Naive thymus-derived CD8-positive, alpha-beta T cell (primary cell): ENCODE data around the gene LGALS12. TPM values are rescaled to one million over a fixed set of nuclear protein-coding genes. Genes with fewer than 3 reads are reported as not detected.

Source experiments
- ATAC-seq, 2 donors: fragments of 150-1000 bp; cut with Tn5 transposase in 1 of 2; sonication (Bioruptor Pico), chemical (Tn5 transposase) in 1 of 2; 1 replicate in 1 of 2; 2 replicates in 1 of 2; pipeline ENCODE4 v1.10.0; 2021; ENCODE audit warnings: mild to moderate bottlenecking in 2 of 2, moderate library complexity in 2 of 2
- POLR2A ChIA-PET: fragments of 350-600 bp; sonication (Branson Sonifier 250); formaldehyde crosslinking; loops from one replicate; lab custom pipeline; 2021; ENCODE audit warnings: antibody characterized with exemption; lab: Charles Lee
- DNase-seq, 10 donors: peaks; one replicate each; pipeline versions ENCODE4 v3.0.0 to v3.0.0-alpha.2; 2020 to 2022
- H3K27ac Mint-ChIP-seq, 10 donors: one replicate each; pipeline ENCODE4 v1.8.0; 2020 to 2022; ENCODE audit warnings: mild to moderate bottlenecking in 10 of 10, mixed read lengths in 10 of 10, moderate library complexity in 4 of 10, inconsistent platforms in 1 of 10
- H3K27me3 Mint-ChIP-seq, 5 donors: one replicate each; pipeline ENCODE4 v1.8.0; 2021 to 2022; ENCODE audit warnings: mixed read lengths in 5 of 5
- H3K36me3 Mint-ChIP-seq, 3 donors: one replicate each; pipeline ENCODE4 v1.8.0; 2020 to 2022; ENCODE audit warnings: mixed read lengths in 3 of 3, mild to moderate bottlenecking in 2 of 3, inconsistent platforms in 1 of 3
- H3K4me1 Mint-ChIP-seq, 4 donors: one replicate each; pipeline ENCODE4 v1.8.0; 2021 to 2022; ENCODE audit warnings: mixed read lengths in 4 of 4
- H3K4me3 Mint-ChIP-seq, 10 donors: one replicate each; pipeline ENCODE4 v1.8.0; 2020 to 2022; ENCODE audit warnings: mild to moderate bottlenecking in 10 of 10, mixed read lengths in 10 of 10, moderate library complexity in 6 of 10, inconsistent platforms in 1 of 10
- H3K9me3 Mint-ChIP-seq, 9 donors: one replicate each; pipeline ENCODE4 v1.8.0; 2020 to 2022; ENCODE audit warnings: mixed read lengths in 9 of 9, mild to moderate bottlenecking in 3 of 9, inconsistent platforms in 1 of 9, moderate library complexity in 1 of 9
- polyA plus RNA-seq, 3 donors: library from polyadenylated mRNA; unstranded; fragments of 300-500 nt; fragmentation: Illumina TruSeq; gene quantifications; one replicate each; pipeline ENCODE4 v1.2.3, GENCODE V29; 2021
- total RNA-seq, 8 experiments: library from RNA in 2 of 8; stranded (reverse) in 2 of 8; gene quantifications; one replicate each; pipeline ENCODE4 v1.2.3 and lab custom pipeline; 2021 to 2026

LGALS12 gene
- total and polyA plus RNA-seq, 5 experiments from 2014 or later, result not detected

DNA sequence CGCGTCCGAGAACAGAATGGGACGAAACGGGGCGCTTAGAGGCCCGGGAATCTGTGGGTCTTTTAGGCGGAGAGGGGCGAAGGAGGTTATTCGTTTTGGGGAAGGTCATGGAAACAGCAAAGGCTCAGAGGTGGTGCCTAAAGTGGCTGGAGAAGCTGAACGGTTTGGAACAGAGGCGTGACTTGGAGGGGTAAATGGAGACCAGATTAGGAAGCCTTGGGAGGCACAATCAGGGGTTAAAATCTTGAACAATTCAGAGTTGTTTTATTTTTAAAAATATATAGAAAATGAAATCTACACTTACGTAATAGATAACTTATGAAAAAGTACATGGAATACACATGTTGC is 14.7 kb upstream of the LGALS12 start:
- ATAC-seq (peak in 1 of 2 donors; percentile 18), DNase-seq (peak in 1 of 10 donors; percentile 2)
- H3K4me1 Mint-ChIP-seq, result peaks cover 4 to 18% (median 13%) of the 10 kb centered on the region in 4 donors
- peak overlapping the region in 5 of 10 donors; percentile 47 to 88 (median 57) for H3K27ac Mint-ChIP-seq
- H3K4me3 Mint-ChIP-seq, result peak overlapping the region; percentile 69 to 90 (median 86)
- H3K27me3 Mint-ChIP-seq, result peaks cover 8 to 32% (median 18%) of the 10 kb centered on the region in 5 donors
- peaks cover 0 to 3% (median 0%) of the 10 kb centered on the region in 3 donors for H3K36me3 Mint-ChIP-seq
- POLR2A ChIA-PET, result interaction anchor here (1.1 to 2.2 kb wide), 3 partner anchors 44 to 60 kb away, joined by 5 to 7 read pairs (median 5); partner anchors contain the start of gene PLAAT4
- H3K9me3 Mint-ChIP-seq, result peaks cover 0 to 5% (median 0%) of the 10 kb centered on the region in 9 donors

GRCh38 chr11:63491636-63492372 is 14.1 kb upstream of the LGALS12 start:
- peak overlapping the region in 4 of 10 donors; percentile 8 to 88 (median 56) for H3K27ac Mint-ChIP-seq
- H3K4me3 Mint-ChIP-seq, result peak overlapping the region; percentile 53 to 90 (median 82)
- peaks cover 0 to 3% (median under 1%) of the 10 kb centered on the region in 3 donors for H3K36me3 Mint-ChIP-seq
- peaks cover 9 to 36% (median 19%) of the 10 kb centered on the region in 5 donors for H3K27me3 Mint-ChIP-seq
- ATAC-seq (peak; percentile 35 to 83), DNase-seq (peak in 2 of 10 donors; percentile 21 to 30)
- peaks cover 4 to 18% (median 13%) of the 10 kb centered on the region in 4 donors for H3K4me1 Mint-ChIP-seq
- peaks cover 0 to 5% (median 0%) of the 10 kb centered on the region in 9 donors for H3K9me3 Mint-ChIP-seq
- POLR2A ChIA-PET, result interaction anchor here (1.1 to 2.2 kb wide), 3 partner anchors 44 to 60 kb away, joined by 5 to 7 read pairs (median 5); partner anchors contain the start of gene PLAAT4

- POLR2A ChIA-PET, result interaction anchor here (2.2 kb wide), 1 partner anchor 46 kb away, joined by 7 read pairs; no protein-coding TSS in a partner anchor
- Mint-ChIP-seq H3K4me3 (peak overlapping the region in 3 of 10 donors; percentile 15 to 90 (median 25)), H3K36me3 (peaks cover 0 to 5% (median 3%) of the 10 kb centered on the region in 3 donors), H3K4me1 (peaks cover 4 to 18% (median 13%) of the 10 kb centered on the region in 4 donors), H3K27ac (no peak overlapping the region), H3K9me3 (peaks cover 0 to 5% (median 0%) of the 10 kb centered on the region in 9 donors), H3K27me3 (peaks cover 10 to 42% (median 21%) of the 10 kb centered on the region in 5 donors)
- ATAC-seq (no peak), DNase-seq (no peak)
Observed at GRCh38 chr11:63492441-63492840, 13.4 kb upstream of the LGALS12 start.

GRCh38 chr11:63493127-63493526 is 12.8 kb upstream of the LGALS12 start:
- ATAC-seq (no peak), DNase-seq (no peak)
- POLR2A ChIA-PET, result interaction anchor here (0.7 kb wide), 1 partner anchor 37 kb away, joined by 7 read pairs; no protein-coding TSS in a partner anchor
- Mint-ChIP-seq H3K27me3 (peaks cover 12 to 48% (median 23%) of the 10 kb centered on the region in 5 donors), H3K9me3 (peaks cover 0 to 9% (median 0%) of the 10 kb centered on the region in 9 donors), H3K27ac (no peak overlapping the region), H3K4me3 (no peak overlapping the region), H3K36me3 (peaks cover 0 to 5% (median 3%) of the 10 kb centered on the region in 3 donors), H3K4me1 (peaks cover 4 to 18% (median 13%) of the 10 kb centered on the region in 4 donors)

DNA sequence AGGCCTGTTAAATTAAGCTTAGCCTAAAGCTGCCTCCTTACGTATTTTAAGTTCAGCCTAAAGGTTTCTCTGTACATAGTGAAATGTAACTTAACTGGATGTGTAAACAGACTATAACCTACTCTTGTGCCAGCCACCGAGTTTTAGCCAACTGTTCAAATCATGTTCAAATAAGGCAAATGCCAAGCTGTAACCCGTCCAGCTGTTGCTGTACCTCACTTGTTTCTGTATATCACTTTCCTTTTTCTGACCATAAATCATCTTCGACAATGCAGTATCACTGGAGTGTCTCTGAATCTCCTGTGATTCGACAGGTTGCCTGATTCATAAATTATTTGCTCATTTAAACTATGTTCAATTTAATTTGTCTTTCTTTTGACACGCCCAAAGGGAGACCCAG is 10.9 kb upstream of the LGALS12 start:
- Mint-ChIP-seq H3K4me1 (peaks cover 4 to 18% (median 13%) of the 10 kb centered on the region in 4 donors), H3K27me3 (peaks cover 12 to 56% (median 33%) of the 10 kb centered on the region in 5 donors), H3K36me3 (peaks cover 0 to 17% (median 12%) of the 10 kb centered on the region in 3 donors), H3K27ac (no peak overlapping the region), H3K9me3 (peaks cover 0 to 19% (median 8%) of the 10 kb centered on the region in 9 donors), H3K4me3 (no peak overlapping the region)
- ATAC-seq (no peak), DNase-seq (no peak)
- POLR2A ChIA-PET, result no interaction called here

- H3K9me3 Mint-ChIP-seq, result peaks cover 0 to 27% (median 16%) of the 10 kb centered on the region in 9 donors
- H3K4me1 Mint-ChIP-seq, result peaks cover 10 to 14% (median 11%) of the 10 kb centered on the region in 4 donors
- DNase-seq, result no peak
- peaks cover 6 to 38% (median 8%) of the 10 kb centered on the region in 5 donors for H3K27me3 Mint-ChIP-seq
- POLR2A ChIA-PET, result no interaction called here
- no peak overlapping the region for H3K27ac Mint-ChIP-seq
- H3K36me3 Mint-ChIP-seq, result peaks cover 0 to 24% (median 22%) of the 10 kb centered on the region in 3 donors
- no peak for ATAC-seq
- H3K4me3 Mint-ChIP-seq, result no peak overlapping the region
Observed at GRCh38 chr11:63499874-63500273, 6.0 kb upstream of the LGALS12 start.

- DNase-seq (no peak), ATAC-seq (no peak)
- peaks cover 0 to 24% (median 22%) of the 10 kb centered on the region in 3 donors for H3K36me3 Mint-ChIP-seq
- H3K27me3 Mint-ChIP-seq, result peaks cover 3 to 26% (median 7%) of the 10 kb centered on the region in 5 donors
- no peak overlapping the region for H3K4me3 Mint-ChIP-seq
- H3K4me1 Mint-ChIP-seq, result peaks cover 11 to 23% (median 14%) of the 10 kb centered on the region in 4 donors
- no peak overlapping the region for H3K27ac Mint-ChIP-seq
- POLR2A ChIA-PET, result no interaction called here
- peaks cover 0 to 27% (median 16%) of the 10 kb centered on the region in 9 donors for H3K9me3 Mint-ChIP-seq
Observed at GRCh38 chr11:63501236-63501635, 4.6 kb upstream of the LGALS12 start.

- POLR2A ChIA-PET, result no interaction called here
- Mint-ChIP-seq H3K9me3 (peaks cover 0 to 27% (median 16%) of the 10 kb centered on the region in 9 donors), H3K27me3 (peaks cover 0 to 16% (median 8%) of the 10 kb centered on the region in 5 donors), H3K4me3 (no peak overlapping the region), H3K4me1 (peaks cover 14 to 29% (median 20%) of the 10 kb centered on the region in 4 donors), H3K27ac (peak overlapping the region in 6 of 10 donors; percentile 9 to 65 (median 37)), H3K36me3 (peaks cover 0 to 22% (median 19%) of the 10 kb centered on the region in 3 donors)
- DNase-seq (no peak), ATAC-seq (no peak)
Observed at GRCh38 chr11:63502252-63502820, 3.5 kb upstream of the LGALS12 start.

GRCh38 chr11:63503492-63503891 is 2.4 kb upstream of the LGALS12 start:
- Mint-ChIP-seq H3K4me1 (peaks cover 14 to 34% (median 22%) of the 10 kb centered on the region in 4 donors), H3K27ac (no peak overlapping the region), H3K4me3 (no peak overlapping the region), H3K27me3 (peaks cover 0 to 7% (median 3%) of the 10 kb centered on the region in 5 donors), H3K9me3 (peaks cover 0 to 25% (median 15%) of the 10 kb centered on the region in 9 donors), H3K36me3 (peaks cover 0 to 22% (median 19%) of the 10 kb centered on the region in 3 donors)
- no peak for ATAC-seq
- no peak for DNase-seq
- POLR2A ChIA-PET, result no interaction called here

DNA sequence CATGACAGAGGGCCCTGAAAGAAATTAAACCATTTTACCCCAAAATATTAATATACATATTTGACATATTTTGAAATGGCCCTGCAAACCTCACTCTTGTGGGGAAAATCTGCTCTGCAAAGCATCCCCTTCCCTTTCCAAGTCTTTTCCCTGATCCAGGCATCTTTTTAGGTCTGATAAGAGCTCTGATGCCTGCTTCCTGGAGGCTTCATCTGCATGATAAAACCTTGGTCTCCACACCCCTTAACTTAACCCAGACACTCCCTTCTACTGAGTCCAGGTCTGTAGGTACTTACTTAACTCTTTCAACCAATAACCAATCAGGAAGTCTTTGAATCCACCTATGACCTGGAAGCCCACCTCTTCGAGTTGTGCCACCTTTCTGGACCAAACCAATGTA is 1.8 kb upstream of the LGALS12 start:
- Mint-ChIP-seq H3K4me1 (peaks cover 14 to 34% (median 22%) of the 10 kb centered on the region in 4 donors), H3K9me3 (peaks cover 0 to 22% (median 15%) of the 10 kb centered on the region in 9 donors), H3K4me3 (no peak overlapping the region), H3K27me3 (peaks cover 0 to 3% (median 1%) of the 10 kb centered on the region in 5 donors), H3K36me3 (peaks cover 0 to 19% (median 17%) of the 10 kb centered on the region in 3 donors), H3K27ac (no peak overlapping the region)
- DNase-seq, result no peak
- no peak for ATAC-seq
- POLR2A ChIA-PET, result interaction anchor here (1.4 kb wide), 1 partner anchor 48 kb away, joined by 5 read pairs; no protein-coding TSS in a partner anchor

- H3K36me3 Mint-ChIP-seq, result peaks cover 0 to 10% (median 8%) of the 10 kb centered on the region in 3 donors
- H3K4me3 Mint-ChIP-seq, result no peak overlapping the region
- H3K9me3 Mint-ChIP-seq, result peaks cover 0 to 14% (median 7%) of the 10 kb centered on the region in 9 donors
- H3K27ac Mint-ChIP-seq, result peak overlapping the region in 1 of 10 donors; percentile 32
- peaks cover 15 to 34% (median 23%) of the 10 kb centered on the region in 4 donors for H3K4me1 Mint-ChIP-seq
- H3K27me3 Mint-ChIP-seq, result peaks cover 0 to 3% (median 0%) of the 10 kb centered on the region in 5 donors
- POLR2A ChIA-PET, result interaction anchor here (0.7 to 1.4 kb wide), 2 partner anchors 47 to 104 kb away, joined by 5 to 6 read pairs; no protein-coding TSS in a partner anchor
- DNase-seq (no peak), ATAC-seq (no peak)
Observed at GRCh38 chr11:63504933-63505586, 824 bp upstream of the LGALS12 start.
